OCI-LY3 (cell line): Measurements from ENCODE around the gene RHOH.

Experiments
- EZH2phosphoT487 ChIP-seq: fragments of 200-600 bp; shearing (Covaris generic); IDR thresholded peaks from 2 replicates; pipeline ENCODE4 v1.6.1; 2018; ENCODE audit warnings: antibody characterized with exemption, mixed run types, low read depth
- TF ChIP-seq, protein P1 (sequence below): fragments of 200-600, 300-600 bp; sonication (generic); IDR thresholded peaks from 2 replicates; pipeline ENCODE4 v1.5.1; 2014; ENCODE audit warnings: antibody characterized with exemption, low read length, low read depth

DNA sequence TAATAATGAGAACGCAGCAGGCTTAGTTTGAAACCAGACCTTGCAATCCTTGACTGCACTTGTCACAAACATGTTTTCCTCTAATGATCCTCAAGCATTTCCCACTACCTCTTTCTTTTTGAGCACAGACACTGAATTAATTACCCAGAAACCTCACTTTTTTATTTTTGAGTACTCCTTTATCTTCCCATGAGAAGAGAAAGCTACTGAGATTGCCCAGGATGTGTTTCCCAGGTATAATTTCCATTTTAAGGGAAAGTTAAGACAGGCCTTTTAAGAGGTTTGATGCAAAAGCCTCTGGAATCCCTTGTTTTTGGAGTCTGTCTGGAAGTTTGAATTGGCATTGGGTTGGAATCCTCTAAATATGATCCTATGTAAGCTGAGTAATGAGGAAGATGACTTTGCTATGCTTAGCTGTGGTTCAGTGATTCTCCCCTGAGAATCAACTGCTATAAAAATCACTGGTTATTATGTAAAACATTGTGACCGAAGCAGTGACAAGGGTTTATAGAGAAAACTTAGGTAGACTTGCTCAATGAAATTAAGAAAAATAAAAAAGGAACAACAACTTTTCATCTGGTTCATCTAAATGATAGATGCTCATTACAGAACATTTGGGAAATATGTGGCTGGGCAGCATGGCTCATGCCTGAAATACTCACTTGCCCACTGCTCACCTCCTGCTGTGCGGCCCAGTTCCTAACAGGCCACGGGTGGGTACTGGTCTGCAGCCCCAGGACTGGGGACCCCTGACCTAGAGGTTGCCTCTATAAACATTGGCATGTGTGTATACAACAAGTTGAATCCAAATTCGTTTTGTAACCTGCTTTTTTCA lies 10.8 kb upstream of the RHOH start:
- TF ChIP-seq, protein P1, sequence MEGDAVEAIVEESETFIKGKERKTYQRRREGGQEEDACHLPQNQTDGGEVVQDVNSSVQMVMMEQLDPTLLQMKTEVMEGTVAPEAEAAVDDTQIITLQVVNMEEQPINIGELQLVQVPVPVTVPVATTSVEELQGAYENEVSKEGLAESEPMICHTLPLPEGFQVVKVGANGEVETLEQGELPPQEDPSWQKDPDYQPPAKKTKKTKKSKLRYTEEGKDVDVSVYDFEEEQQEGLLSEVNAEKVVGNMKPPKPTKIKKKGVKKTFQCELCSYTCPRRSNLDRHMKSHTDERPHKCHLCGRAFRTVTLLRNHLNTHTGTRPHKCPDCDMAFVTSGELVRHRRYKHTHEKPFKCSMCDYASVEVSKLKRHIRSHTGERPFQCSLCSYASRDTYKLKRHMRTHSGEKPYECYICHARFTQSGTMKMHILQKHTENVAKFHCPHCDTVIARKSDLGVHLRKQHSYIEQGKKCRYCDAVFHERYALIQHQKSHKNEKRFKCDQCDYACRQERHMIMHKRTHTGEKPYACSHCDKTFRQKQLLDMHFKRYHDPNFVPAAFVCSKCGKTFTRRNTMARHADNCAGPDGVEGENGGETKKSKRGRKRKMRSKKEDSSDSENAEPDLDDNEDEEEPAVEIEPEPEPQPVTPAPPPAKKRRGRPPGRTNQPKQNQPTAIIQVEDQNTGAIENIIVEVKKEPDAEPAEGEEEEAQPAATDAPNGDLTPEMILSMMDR: no peak
- no peak; the same call in 1 of the 2 replicates for TF ChIP-seq EZH2phosphoT487
